Activated CD4-positive, alpha-beta T cell treated with anti-CD3 and anti-CD28 coated beads, Interleukin-2, amount 50 U/mL, for 16 hours (primary cell): Measurements from ENCODE around the gene GALNT16.
"Not testable (repeated sequence)": the region's sequence is repeated elsewhere in the genome, so short reads cannot be mapped to it uniquely, and the experiment has no call there.

Source experiments
- DNase-seq: peaks from one replicate; pipeline ENCODE4 v3.0.0-alpha.2; 2020

Gene GALNT16

GRCh38 chr14:69260190-69260860 is 367 bp downstream of the GALNT16 start:
- no peak for DNase-seq

GRCh38 chr14:69260861-69261564 is 1.1 kb downstream of the GALNT16 start:
- peak; percentile 32 for DNase-seq

GRCh38 chr14:69261761-69262331 is 1.9 kb downstream of the GALNT16 start:
- DNase-seq: no peak

GRCh38 chr14:69262516-69262915 is 2.6 kb downstream of the GALNT16 start:
- DNase-seq: no peak

- DNase-seq: no peak
These were observed 3.4 kb downstream of the GALNT16 start for GRCh38 chr14:69263364-69263763.

GRCh38 chr14:69263771-69264170 is 3.8 kb downstream of the GALNT16 start:
- DNase-seq: no peak

GRCh38 chr14:69266572-69267345 is 6.8 kb downstream of the GALNT16 start:
- DNase-seq: no peak

GRCh38 chr14:69267492-69267891 is 7.5 kb downstream of the GALNT16 start:
- DNase-seq: no peak

- no peak for DNase-seq
These were observed 8.3 kb downstream of the GALNT16 start for GRCh38 chr14:69268223-69268622.

- DNase-seq: no peak
These were observed 8.8 kb downstream of the GALNT16 start for GRCh38 chr14:69268763-69269162.

- no peak for DNase-seq
These were observed 9.4 kb downstream of the GALNT16 start for GRCh38 chr14:69269381-69269780.

GRCh38 chr14:69270097-69270496 is 10.1 kb downstream of the GALNT16 start:
- no peak for DNase-seq

- no peak for DNase-seq
These were observed 11.1 kb downstream of the GALNT16 start for GRCh38 chr14:69270795-69271708.

- no peak for DNase-seq
These were observed 14.4 kb downstream of the GALNT16 start for GRCh38 chr14:69274321-69274720.

GRCh38 chr14:69275331-69275730 is 15.4 kb downstream of the GALNT16 start:
- no peak for DNase-seq

GRCh38 chr14:69277356-69277755 is 17.4 kb downstream of the GALNT16 start:
- DNase-seq: not testable (repeated sequence)

- no peak for DNase-seq
These were observed 20.9 kb downstream of the GALNT16 start for GRCh38 chr14:69280746-69281291.

- DNase-seq: no peak
These were observed 21.7 kb downstream of the GALNT16 start for GRCh38 chr14:69281450-69282169.

GRCh38 chr14:69282448-69282847 is 22.5 kb downstream of the GALNT16 start:
- DNase-seq: no peak

GRCh38 chr14:69284170-69284569 is 24.2 kb downstream of the GALNT16 start:
- DNase-seq: no peak

GRCh38 chr14:69285661-69286255 is 25.8 kb downstream of the GALNT16 start:
- no peak for DNase-seq
